Neuronal stem cell (in vitro differentiated cells): Measurements from ENCODE around the gene RASA3.

Source experiments
- DNase-seq: peaks from one replicate; pipeline ENCODE4 v3.0.0-alpha.2; 2013; ENCODE audit warnings: low spot score
- H2AFZ ChIP-seq: one replicate; pipeline ENCODE4 v1.6.1; 2013; ENCODE audit warnings: mild to moderate bottlenecking, low read length, inconsistent platforms
- H2AK5ac ChIP-seq: 2 replicates; pipeline ENCODE4 v1.6.1; 2013; ENCODE audit warnings: low read depth, mild to moderate bottlenecking, inconsistent platforms, low read length, moderate library complexity, mixed read lengths
- H2BK120ac ChIP-seq: 2 replicates; pipeline ENCODE4 v1.6.1; 2013; ENCODE audit warnings: low read depth, mild to moderate bottlenecking, inconsistent platforms, low read length, moderate library complexity, mixed read lengths
- H2BK12ac ChIP-seq: one replicate; pipeline ENCODE4 v1.6.1; 2013; ENCODE audit warnings: low read length, inconsistent platforms
- H2BK15ac ChIP-seq: 2 replicates; pipeline ENCODE4 v1.6.1; 2013; ENCODE audit warnings: mild to moderate bottlenecking, low read length, inconsistent platforms, mixed read lengths
- H2BK5ac ChIP-seq: one replicate; pipeline ENCODE4 v1.6.1; 2013; ENCODE audit warnings: inconsistent platforms, mild to moderate bottlenecking, low read length, moderate library complexity
- H3K14ac ChIP-seq: one replicate; pipeline ENCODE4 v1.6.1; 2013; ENCODE audit warnings: low read length, inconsistent platforms
- H3K18ac ChIP-seq: 2 replicates; pipeline ENCODE4 v1.6.1; 2013; ENCODE audit warnings: low read length, inconsistent platforms
- H3K23ac ChIP-seq: 2 replicates; pipeline ENCODE4 v1.6.1; 2013; ENCODE audit warnings: low read depth, mild to moderate bottlenecking, mixed read lengths, low read length, inconsistent platforms; ENCODE audit not compliant: poor library complexity
- H3K27ac ChIP-seq: replicated peaks from 3 replicates; pipeline ENCODE4 v1.5.1; 2013; ENCODE audit warnings: low read length, inconsistent platforms
- H3K27me3 ChIP-seq, 3 experiments: 2 replicates each; pipeline ENCODE4 v1.6.1; 2013; ENCODE audit warnings: low read length in 3 of 3, mild to moderate bottlenecking in 2 of 3, inconsistent platforms in 1 of 3, low read depth in 1 of 3, mixed read lengths in 1 of 3, moderate library complexity in 1 of 3; ENCODE audit not compliant: control insufficient read depth in 3 of 3, insufficient read depth in 3 of 3
- H3K36me3 ChIP-seq, 2 donors: replicated peaks in 1 of 2; 2 replicates each; pipeline ENCODE4 v1.6.1; 2013; ENCODE audit warnings: low read length in 2 of 2; ENCODE audit not compliant: control insufficient read depth in 2 of 2, insufficient read depth in 2 of 2
- H3K4ac ChIP-seq: 2 replicates; pipeline ENCODE4 v1.6.1; 2013; ENCODE audit warnings: inconsistent platforms, mild to moderate bottlenecking, low read length, moderate library complexity
- H3K4me1 ChIP-seq, 2 donors: 1 replicate in 1 of 2; 2 replicates in 1 of 2; pipeline ENCODE4 v1.6.1; 2013; ENCODE audit warnings: low read length in 2 of 2, low read depth in 1 of 2; ENCODE audit not compliant: control insufficient read depth in 2 of 2, insufficient read depth in 1 of 2
- H3K4me2 ChIP-seq: one replicate; pipeline ENCODE4 v1.6.1; 2013; ENCODE audit warnings: mild to moderate bottlenecking, low read length, inconsistent platforms; ENCODE audit not compliant: insufficient read depth, poor library complexity, severe bottlenecking
- H3K4me3 ChIP-seq, 2 donors: 2 replicates each; pipeline ENCODE4 v1.5.1; 2013; ENCODE audit warnings: low read length in 2 of 2, mild to moderate bottlenecking in 2 of 2, inconsistent platforms in 1 of 2, moderate library complexity in 1 of 2
- H3K79me1 ChIP-seq: one replicate; pipeline ENCODE4 v1.6.1; 2013; ENCODE audit warnings: low read depth, mild to moderate bottlenecking, inconsistent platforms, low read length, moderate library complexity
- H3K9ac ChIP-seq: one replicate; pipeline ENCODE4 v1.6.1; 2013; ENCODE audit warnings: mild to moderate bottlenecking, low read depth, low read length, inconsistent platforms; ENCODE audit not compliant: poor library complexity
- H3K9me3 ChIP-seq, 2 donors: replicated peaks in 1 of 2; 2 replicates each; pipeline versions ENCODE3 to v1.6.1; 2013; ENCODE audit warnings: low read length in 2 of 2, mild to moderate bottlenecking in 2 of 2, inconsistent platforms in 1 of 2, low read depth in 1 of 2, mixed read lengths in 1 of 2, moderate library complexity in 1 of 2; ENCODE audit not compliant: control insufficient read depth in 2 of 2, insufficient read depth in 1 of 2
- H4K8ac ChIP-seq: one replicate; pipeline ENCODE4 v1.6.1; 2013; ENCODE audit warnings: low read depth, mild to moderate bottlenecking, inconsistent platforms, low read length, moderate library complexity
- H4K91ac ChIP-seq: one replicate; pipeline ENCODE4 v1.6.1; 2013; ENCODE audit warnings: low read length, low read depth, mild to moderate bottlenecking, inconsistent platforms; ENCODE audit not compliant: poor library complexity
- WGBS, 2 donors: extraction: QIAGEN DNeasy Blood & Tissue Kit; methylation state at CpG; one replicate each; pipeline ENCODE4 v1.1.7; 2013; ENCODE audit warnings: missing lambda C conversion rate in 2 of 2, mixed read lengths in 1 of 2; ENCODE audit not compliant: insufficient read length in 2 of 2, insufficient replicate concordance in 1 of 2; ENCODE audit errors: extremely low coverage in 2 of 2; 5-methylcytosine and 5-hydroxymethylcytosine counted together

Gene RASA3

GRCh38 chr13:114080739-114081561 is 51.5 kb downstream of the RASA3 start:
- Histone ChIP-seq H4K8ac (peak overlapping the region; percentile 95), H2BK15ac (peak overlapping the region; percentile 93), H3K4ac (peak overlapping the region; percentile 38), H3K23ac (peak overlapping the region; percentile 66), H3K9ac (no peak overlapping the region), H2AFZ (no peak overlapping the region), H2BK5ac (no peak overlapping the region), H3K9me3 (peaks cover 0 to 18% of the 10 kb centered on the region in 2 donors), H4K91ac (no peak overlapping the region), H2AK5ac (peak overlapping the region; percentile 89), H2BK120ac (no peak overlapping the region), H3K27ac (no peak overlapping the region), H2BK12ac (peak overlapping the region; percentile 77), H3K79me1 (peaks cover 11% of the 10 kb centered on the region), H3K4me2 (no peak overlapping the region), H3K14ac (no peak overlapping the region), H3K36me3 (peaks cover 0 to 15% of the 10 kb centered on the region in 2 donors), H3K27me3 (no peaks in the 10 kb centered on the region), H3K4me3 (no peak overlapping the region), H3K4me1 (peaks cover 23 to 28% of the 10 kb centered on the region in 2 donors), H3K18ac (peak overlapping the region; percentile 79)
- WGBS, 2 donors, result no CpG with 5 or more reads among the region's 34 CpGs
- DNase-seq, result no peak

GRCh38 chr13:114079601-114080536 is 52.6 kb downstream of the RASA3 start:
- Histone ChIP-seq H2AFZ (no peak overlapping the region), H3K23ac (peak overlapping the region; percentile 58), H2BK15ac (peak overlapping the region; percentile 91), H3K9me3 (peaks cover 0 to 18% of the 10 kb centered on the region in 2 donors), H2AK5ac (peak overlapping the region; percentile 89), H2BK12ac (peak overlapping the region; percentile 3), H4K91ac (no peak overlapping the region), H3K4ac (no peak overlapping the region), H3K18ac (peak overlapping the region; percentile 79), H3K79me1 (peaks cover 11% of the 10 kb centered on the region), H3K9ac (peak overlapping the region; percentile 65), H2BK5ac (no peak overlapping the region), H3K27ac (no peak overlapping the region), H3K4me2 (no peak overlapping the region), H2BK120ac (no peak overlapping the region), H3K4me3 (no peak overlapping the region), H3K36me3 (peaks cover 0 to 20% of the 10 kb centered on the region in 2 donors), H3K14ac (peak overlapping the region; percentile 84), H3K27me3 (no peaks in the 10 kb centered on the region), H4K8ac (no peak overlapping the region), H3K4me1 (peaks cover 24 to 31% of the 10 kb centered on the region in 2 donors)
- DNase-seq, result no peak
- no CpG with 5 or more reads among the region's 37 CpGs for WGBS, 2 donors

- Histone ChIP-seq H3K4ac (peak overlapping the region; percentile 45), H3K9ac (no peak overlapping the region), H4K91ac (peak overlapping the region; percentile 28), H4K8ac (no peak overlapping the region), H3K18ac (peak overlapping the region; percentile 91), H3K27me3 (no peaks in the 10 kb centered on the region), H3K4me1 (peaks cover 28 to 36% of the 10 kb centered on the region in 2 donors), H3K27ac (no peak overlapping the region), H3K79me1 (peaks cover 11% of the 10 kb centered on the region), H3K4me2 (no peak overlapping the region), H3K14ac (peak overlapping the region; percentile 10), H2BK5ac (peak overlapping the region; percentile 55), H2BK12ac (peak overlapping the region; percentile 85), H3K23ac (no peak overlapping the region), H2BK15ac (no peak overlapping the region), H3K4me3 (no peak overlapping the region), H3K36me3 (peaks cover 0 to 31% of the 10 kb centered on the region in 2 donors), H2AK5ac (peak overlapping the region; percentile 88), H2BK120ac (no peak overlapping the region), H2AFZ (no peak overlapping the region), H3K9me3 (peaks cover 0 to 18% of the 10 kb centered on the region in 2 donors)
- no CpG with 5 or more reads among the region's 38 CpGs for WGBS, 2 donors
- DNase-seq, result no peak
Measured at GRCh38 chr13:114078461-114079451, 53.7 kb downstream of the RASA3 start.
